Superior temporal gyrus (tissue), 1 donor: ENCODE results near the gene CILP2.

Source experiments
- DNase-seq: peaks from one replicate; pipeline ENCODE4 v3.0.0-alpha.2; 2016; ENCODE audit errors: extremely low spot score

Gene CILP2

GRCh38 chr19:19543640-19544039 is 5.6 kb downstream of the CILP2 start:
- DNase-seq: no peak

GRCh38 chr19:19544257-19544953 is 6.3 kb downstream of the CILP2 start:
- DNase-seq: no peak

GRCh38 chr19:19544954-19545591 is 7.0 kb downstream of the CILP2 start:
- no peak for DNase-seq

GRCh38 chr19:19545707-19546106 is 7.6 kb downstream of the CILP2 start:
- no peak for DNase-seq

GRCh38 chr19:19546751-19547162 is 8.7 kb downstream of the CILP2 start:
- DNase-seq: no peak

- no peak for DNase-seq
Observed at GRCh38 chr19:19547674-19548336, 9.7 kb downstream of the CILP2 start.

- no peak for DNase-seq
Observed at GRCh38 chr19:19548915-19549759, 11.1 kb downstream of the CILP2 start.

- DNase-seq: no peak
Observed at GRCh38 chr19:19549804-19550464, 11.9 kb downstream of the CILP2 start.

GRCh38 chr19:19550485-19550929 is 12.4 kb downstream of the CILP2 start:
- no peak for DNase-seq

GRCh38 chr19:19550972-19551852 is 13.1 kb downstream of the CILP2 start:
- no peak for DNase-seq

GRCh38 chr19:19551853-19552192 is 13.8 kb downstream of the CILP2 start:
- DNase-seq: no peak

GRCh38 chr19:19552798-19553197 is 14.7 kb downstream of the CILP2 start:
- DNase-seq: no peak

- DNase-seq: no peak
Observed at GRCh38 chr19:19553670-19554069, 15.6 kb downstream of the CILP2 start.

GRCh38 chr19:19554074-19555023 is 16.3 kb downstream of the CILP2 start:
- DNase-seq: peak; percentile 13

- DNase-seq: no peak
Observed at GRCh38 chr19:19558055-19558454, 20.0 kb downstream of the CILP2 start.

GRCh38 chr19:19558636-19559035 is 20.6 kb downstream of the CILP2 start:
- DNase-seq: no peak

GRCh38 chr19:19559931-19560330 is 21.9 kb downstream of the CILP2 start:
- DNase-seq: no peak

- DNase-seq: no peak
Observed at GRCh38 chr19:19561946-19562664, 24.0 kb downstream of the CILP2 start.
